Esophagus muscularis mucosa (tissue), 4 donors: Measurements from ENCODE around the gene PRCP.

ENCODE experiments used
- CTCF ChIP-seq, 3 experiments: fragments of 200-600 bp in 2 of 3; fragments of 450-650 bp in 1 of 3; sonication (generic) in 2 of 3; IDR thresholded peaks; one replicate each; pipeline ENCODE4 v1.5.1; 2017 to 2019; ENCODE audit warnings: antibody characterized with exemption in 3 of 3, mild to moderate bottlenecking in 2 of 3, moderate library complexity in 1 of 3
- EP300 ChIP-seq: sonication (generic); formaldehyde crosslinking; IDR thresholded peaks from one replicate; pipeline ENCODE4 v1.6.1; 2017; ENCODE audit warnings: antibody characterized with exemption
- POLR2AphosphoS5 ChIP-seq, 2 donors: sonication (generic); formaldehyde crosslinking; IDR thresholded peaks; one replicate each; pipeline ENCODE4 v1.6.1; 2017; ENCODE audit warnings: antibody characterized with exemption in 2 of 2

- TF ChIP-seq CTCF (IDR thresholded peaks at IDR 0.05) (no peak), EP300 (no peak), POLR2AphosphoS5 (IDR thresholded peaks at IDR 0.05) (no peak)
Observed at GRCh38 chr11:82944198-82944597, 44.0 kb upstream of the PRCP start.
